BLaER1 (cell line): ENCODE results near the gene ZNF41.

Experiments
- H3K27ac ChIP-seq: shearing (Covaris generic); formaldehyde crosslinking; 2 replicates; pipeline ENCODE4 v1.8.1; 2022
- H3K27me3 ChIP-seq: shearing (Covaris generic); formaldehyde crosslinking; 2 replicates; pipeline ENCODE4 v1.8.1; 2022
- H3K36me3 ChIP-seq: shearing (Covaris generic); formaldehyde crosslinking; 2 replicates; pipeline ENCODE4 v1.8.1; 2022
- H3K4me1 ChIP-seq: shearing (Covaris generic); formaldehyde crosslinking; 2 replicates; pipeline ENCODE4 v1.8.1; 2022
- H3K4me2 ChIP-seq: shearing (Covaris generic); formaldehyde crosslinking; 2 replicates; pipeline ENCODE4 v1.8.1; 2022
- H3K4me3 ChIP-seq: shearing (Covaris generic); formaldehyde crosslinking; 2 replicates; pipeline ENCODE4 v1.8.1; 2022
- H3K9ac ChIP-seq: shearing (Covaris generic); formaldehyde crosslinking; 2 replicates; pipeline ENCODE4 v1.8.1; 2022
- H3K9me3 ChIP-seq: shearing (Covaris generic); formaldehyde crosslinking; 2 replicates; pipeline ENCODE4 v1.8.1; 2022
- H4K20me1 ChIP-seq: shearing (Covaris generic); formaldehyde crosslinking; 2 replicates; pipeline ENCODE4 v1.8.1; 2022
- Cebpa-rat ChIP-seq: shearing (Covaris generic); IDR thresholded peaks from 2 replicates; pipeline ENCODE4 v1.8.1; 2022

Gene ZNF41

DNA sequence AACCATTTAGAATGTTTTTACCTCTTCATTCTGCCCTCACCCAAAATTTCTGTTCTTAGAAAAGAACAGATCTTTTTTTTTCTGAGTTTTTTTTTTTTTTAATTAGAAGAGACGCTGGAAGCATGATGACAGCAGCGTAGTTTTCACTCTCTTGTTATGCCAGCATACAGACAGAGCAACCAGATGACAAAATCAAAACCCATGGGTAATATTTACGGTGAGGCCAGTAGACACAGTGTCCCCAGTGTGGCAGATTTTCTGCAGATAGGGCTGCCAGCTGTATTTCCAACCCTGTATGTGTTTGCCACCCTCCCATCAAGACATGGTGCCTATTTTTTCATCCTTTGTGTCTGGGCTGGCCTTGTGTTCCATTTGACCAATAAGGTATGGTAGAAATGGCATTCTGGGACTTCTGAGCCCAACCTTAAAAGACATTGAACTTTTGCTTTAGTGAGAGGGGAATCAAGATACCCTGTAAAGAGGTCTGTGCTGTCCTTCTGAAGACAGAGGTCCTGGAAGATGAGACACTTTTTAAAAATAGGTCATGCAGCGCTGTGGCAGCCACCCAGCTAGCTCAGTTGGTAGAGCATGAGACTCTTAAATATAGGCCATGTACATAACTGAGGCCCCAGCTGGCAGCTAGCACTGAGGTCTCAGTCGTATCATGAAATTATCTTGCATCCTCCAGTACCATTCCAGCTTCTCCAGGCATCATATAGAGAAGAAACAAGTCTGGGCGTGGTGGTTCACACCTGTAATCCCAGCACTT is 6.7 kb upstream of the ZNF41 start:
- peaks cover 40% of the 10 kb centered on the region for H3K27me3 ChIP-seq
- TF ChIP-seq Cebpa-rat = no peak
- no peak overlapping the region for H3K27ac ChIP-seq
- no peaks in the 10 kb centered on the region for H4K20me1 ChIP-seq
- no peak overlapping the region for H3K9ac ChIP-seq
- H3K4me1 ChIP-seq = peaks cover 19% of the 10 kb centered on the region
- peaks cover 28% of the 10 kb centered on the region for H3K9me3 ChIP-seq
- H3K4me2 ChIP-seq = no peak overlapping the region
- no peaks in the 10 kb centered on the region for H3K36me3 ChIP-seq
- H3K4me3 ChIP-seq = no peak overlapping the region

DNA sequence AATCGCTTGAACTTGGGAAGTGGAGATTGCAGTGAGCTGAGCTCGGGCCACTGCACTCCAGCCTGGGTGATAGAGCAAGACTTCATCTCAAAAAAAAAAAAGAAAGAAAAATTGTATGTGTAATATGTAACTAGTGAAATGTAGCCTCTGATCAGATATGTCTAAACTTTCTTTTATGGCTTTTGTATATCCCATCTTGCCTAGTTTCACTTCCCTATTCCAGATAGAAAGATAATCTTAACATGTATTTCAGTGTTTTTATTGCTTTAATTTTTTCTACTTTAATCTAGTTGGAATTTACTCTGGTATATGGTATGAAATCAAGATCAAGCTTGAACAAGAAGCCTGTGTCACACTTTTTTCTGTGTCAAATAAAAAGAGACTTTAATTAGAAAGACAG is 1.9 kb upstream of the ZNF41 start:
- Histone ChIP-seq H3K27ac (no peak overlapping the region), H4K20me1 (no peaks in the 10 kb centered on the region), H3K36me3 (no peaks in the 10 kb centered on the region), H3K4me1 (peaks cover 20% of the 10 kb centered on the region), H3K27me3 (peaks cover 28% of the 10 kb centered on the region), H3K9ac (no peak overlapping the region), H3K9me3 (no peaks in the 10 kb centered on the region), H3K4me3 (0 out of 2 replicates have a peak overlapping the region, but pooled peaks have one; percentile 71), H3K4me2 (peak overlapping the region; percentile 84)
- no peak for TF ChIP-seq Cebpa-rat

DNA sequence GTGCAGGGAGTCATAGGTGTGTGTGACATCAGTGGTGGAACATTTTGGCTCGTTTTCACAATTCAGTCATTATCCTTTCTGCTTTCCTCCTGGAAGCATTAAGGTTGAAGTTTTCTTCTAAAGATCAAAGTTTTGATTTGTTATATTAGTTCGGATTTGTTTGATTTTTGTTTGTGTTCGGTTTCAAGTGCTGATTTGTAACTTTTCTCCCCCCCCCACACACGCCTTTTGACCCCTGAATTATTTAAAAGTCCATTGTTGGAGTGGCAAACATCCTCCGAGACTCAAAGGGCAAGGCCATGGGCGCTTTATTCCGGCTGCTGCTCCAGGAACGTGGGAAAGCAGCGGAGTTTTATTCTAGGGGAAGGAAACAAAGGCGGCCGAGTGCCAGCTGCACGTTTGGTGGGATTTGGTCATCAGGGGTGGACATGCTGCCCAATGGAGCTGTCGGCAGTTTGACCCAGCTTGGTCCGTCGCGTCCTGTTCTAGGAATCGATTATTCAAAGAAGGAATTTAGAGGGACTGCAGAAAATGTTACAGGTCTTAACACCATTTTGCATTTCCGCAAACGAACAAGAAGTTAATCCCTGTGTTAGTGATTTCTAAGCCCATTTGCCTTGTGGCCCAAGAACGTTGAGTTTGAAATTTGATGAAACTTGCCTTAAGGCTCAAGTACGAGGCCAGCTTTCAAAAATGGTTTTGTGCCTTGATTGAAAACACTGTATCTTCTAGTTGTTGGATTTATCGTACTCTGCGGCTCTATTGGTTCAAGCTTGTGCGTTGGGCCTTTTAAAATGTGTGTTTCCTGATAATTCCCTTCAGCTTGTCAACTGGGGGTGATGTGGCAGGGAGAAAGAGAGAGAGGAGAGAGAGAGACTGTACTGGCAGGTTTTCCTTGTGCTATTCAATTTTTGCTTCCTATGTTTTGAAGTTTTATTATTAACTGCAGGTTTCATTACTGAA is 565 bp upstream of the ZNF41 start:
- H3K9me3 ChIP-seq = no peaks in the 10 kb centered on the region
- H3K4me2 ChIP-seq = peak overlapping the region; percentile 84
- H3K27ac ChIP-seq = peak overlapping the region; percentile 90
- peaks cover 20% of the 10 kb centered on the region for H3K27me3 ChIP-seq
- no peak for TF ChIP-seq Cebpa-rat
- peak overlapping the region; percentile 71 for H3K4me3 ChIP-seq
- H4K20me1 ChIP-seq = no peaks in the 10 kb centered on the region
- H3K9ac ChIP-seq = peak overlapping the region; percentile 85
- no peaks in the 10 kb centered on the region for H3K36me3 ChIP-seq
- H3K4me1 ChIP-seq = peaks cover 20% of the 10 kb centered on the region

DNA sequence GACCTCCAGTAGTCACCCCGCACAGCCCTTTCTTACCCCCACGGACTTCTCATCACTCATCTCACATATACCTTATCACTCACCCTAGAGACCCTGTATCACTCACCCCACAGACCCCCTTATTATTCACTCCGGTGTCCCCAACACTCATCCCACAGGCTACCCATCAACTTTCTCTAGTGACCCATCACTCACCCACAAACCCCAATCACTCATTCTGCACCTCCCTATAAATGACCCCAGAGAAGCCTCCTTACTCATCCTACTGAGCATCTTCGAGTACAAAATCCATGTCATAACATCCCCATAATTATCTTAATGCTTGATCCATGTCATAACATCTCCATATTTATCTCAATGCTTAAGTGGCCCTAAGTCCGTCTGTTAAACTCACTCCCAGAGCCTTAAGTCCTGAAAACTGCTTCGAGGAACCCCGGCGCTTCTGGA is 934 bp downstream of the ZNF41 start:
- Histone ChIP-seq H3K4me1 (peaks cover 20% of the 10 kb centered on the region), H3K27ac (peak overlapping the region; percentile 90), H3K4me3 (peak overlapping the region; percentile 71), H3K36me3 (no peaks in the 10 kb centered on the region), H3K9me3 (no peaks in the 10 kb centered on the region), H4K20me1 (no peaks in the 10 kb centered on the region), H3K9ac (peak overlapping the region; percentile 85), H3K27me3 (peaks cover 17% of the 10 kb centered on the region), H3K4me2 (peak overlapping the region; percentile 77)
- TF ChIP-seq Cebpa-rat = no peak

DNA sequence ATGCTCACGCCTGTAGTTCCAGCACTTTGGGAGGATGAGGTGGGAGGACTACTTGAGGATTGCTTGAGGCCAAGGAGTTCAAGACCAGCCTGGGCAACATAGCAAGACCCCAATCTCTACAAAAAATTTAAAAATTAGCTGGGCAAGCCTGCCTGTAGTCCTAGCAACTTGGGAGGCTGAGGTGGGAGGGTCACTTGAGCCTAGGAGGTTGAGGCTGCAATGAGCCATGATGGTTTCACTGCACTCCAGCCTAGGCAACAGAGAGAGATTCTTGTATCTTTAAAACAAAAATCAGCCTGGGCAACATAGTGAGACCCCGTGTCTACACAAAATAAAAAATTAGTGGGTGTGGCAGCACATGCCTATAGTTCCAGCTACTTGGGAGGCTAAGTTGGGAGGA is 1.9 kb downstream of the ZNF41 start:
- H3K27ac ChIP-seq = no peak overlapping the region
- no peak overlapping the region for H3K9ac ChIP-seq
- peaks cover 17% of the 10 kb centered on the region for H3K27me3 ChIP-seq
- no peak overlapping the region for H3K4me3 ChIP-seq
- no peaks in the 10 kb centered on the region for H4K20me1 ChIP-seq
- peaks cover 20% of the 10 kb centered on the region for H3K4me1 ChIP-seq
- H3K9me3 ChIP-seq = no peaks in the 10 kb centered on the region
- peak overlapping the region; percentile 77 for H3K4me2 ChIP-seq
- no peak for TF ChIP-seq Cebpa-rat
- no peaks in the 10 kb centered on the region for H3K36me3 ChIP-seq

DNA sequence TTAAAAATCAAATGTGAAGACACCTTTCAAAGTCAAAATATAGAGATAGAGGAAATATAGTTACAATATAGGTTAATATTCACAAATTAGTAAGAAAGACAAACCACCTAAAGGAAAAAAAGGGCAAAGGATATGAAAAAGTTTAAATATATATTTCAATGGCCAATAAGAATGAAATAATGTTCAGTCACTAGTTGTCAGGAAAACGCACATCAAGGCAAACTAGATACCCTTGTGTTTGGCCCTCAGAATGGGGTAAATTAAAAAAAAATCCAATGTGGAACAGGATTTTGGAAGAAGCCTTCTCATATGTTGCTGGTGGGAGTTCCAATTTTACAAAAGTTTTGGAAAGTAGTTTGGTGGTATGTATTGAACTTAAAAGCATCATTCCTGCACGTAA is 2.4 kb downstream of the ZNF41 start:
- no peak for TF ChIP-seq Cebpa-rat
- Histone ChIP-seq H3K4me2 (no peak overlapping the region), H3K9me3 (no peaks in the 10 kb centered on the region)

DNA sequence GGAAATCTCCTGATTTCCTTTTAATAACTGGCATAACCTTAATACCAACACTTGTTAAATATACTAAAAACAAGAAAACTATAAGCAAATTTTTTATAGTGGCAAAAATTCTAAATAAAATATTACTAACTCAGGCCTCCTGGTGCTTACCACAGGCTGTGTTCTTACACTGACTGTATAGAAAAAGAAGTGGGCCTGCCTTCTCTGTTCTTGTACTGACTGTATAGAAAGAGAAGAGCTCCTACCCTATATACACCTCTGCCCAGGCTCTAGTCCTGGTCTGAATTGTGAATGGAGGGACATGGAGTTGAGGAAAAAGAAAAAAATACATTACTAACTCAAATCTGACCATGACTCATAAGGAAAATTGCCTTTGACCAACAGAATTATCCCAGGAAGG is 7.5 kb downstream of the ZNF41 start:
- no peaks in the 10 kb centered on the region for H3K36me3 ChIP-seq
- no peaks in the 10 kb centered on the region for H3K4me1 ChIP-seq
- H3K9me3 ChIP-seq = no peaks in the 10 kb centered on the region
- H3K4me2 ChIP-seq = no peak overlapping the region
- H3K27me3 ChIP-seq = no peaks in the 10 kb centered on the region; the same call in 1 of the 2 replicates
- TF ChIP-seq Cebpa-rat = no peak
- H3K4me3 ChIP-seq = no peak overlapping the region
- H3K9ac ChIP-seq = no peak overlapping the region
- no peak overlapping the region for H3K27ac ChIP-seq
- H4K20me1 ChIP-seq = no peaks in the 10 kb centered on the region

More for the DNA sequence above, 2.4 kb downstream of the ZNF41 start:
- Histone ChIP-seq H3K27ac (no peak overlapping the region), H3K36me3 (no peaks in the 10 kb centered on the region), H3K4me3 (no peak overlapping the region), H3K9ac (no peak overlapping the region), H3K27me3 (peaks cover 16% of the 10 kb centered on the region), H4K20me1 (no peaks in the 10 kb centered on the region), H3K4me1 (peaks cover 17% of the 10 kb centered on the region)

DNA sequence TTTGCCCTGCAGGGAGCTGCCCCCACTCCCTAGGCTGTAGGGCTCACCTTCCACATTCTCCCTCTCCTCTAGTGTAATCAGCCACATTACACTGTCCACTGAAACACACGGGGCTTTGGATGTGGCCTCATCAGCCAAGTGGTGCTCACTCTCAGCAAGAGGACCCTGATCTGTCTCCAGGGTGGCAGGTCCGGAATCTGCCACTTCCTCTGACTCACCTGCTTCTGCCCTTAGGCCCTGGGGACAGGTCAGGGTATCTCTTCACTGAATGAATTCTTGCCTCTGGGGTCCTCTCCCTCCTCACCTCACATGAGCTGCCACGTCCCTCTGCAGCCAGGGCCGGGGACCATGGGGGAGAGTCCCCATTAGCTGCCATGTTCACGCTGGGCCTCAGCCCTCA is 15.9 kb downstream of the ZNF41 start:
- peaks cover 35% of the 10 kb centered on the region for H3K9me3 ChIP-seq

DNA sequence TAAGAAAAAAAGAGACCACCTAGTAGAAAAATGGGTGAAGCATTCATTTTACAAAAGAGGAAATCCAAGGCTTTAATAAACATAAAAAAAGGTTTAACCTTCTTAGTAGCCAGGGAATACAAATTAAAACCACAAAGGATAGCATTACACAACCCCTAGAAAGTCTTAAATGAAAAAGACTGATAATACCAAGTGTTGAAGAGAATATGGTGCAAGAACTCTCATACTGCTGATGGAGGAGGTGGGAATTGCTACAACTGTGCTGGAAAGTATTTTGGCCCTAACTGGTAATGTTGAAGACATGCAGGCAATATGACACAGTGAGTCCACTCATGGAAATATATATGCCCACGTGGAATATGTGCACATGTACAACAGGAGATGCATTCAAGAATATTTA is 22.5 kb downstream of the ZNF41 start:
- peaks cover 50% of the 10 kb centered on the region for H3K9me3 ChIP-seq
- peaks cover 47% of the 10 kb centered on the region for H3K36me3 ChIP-seq

More for the DNA sequence above, 15.9 kb downstream of the ZNF41 start:
- H3K9ac ChIP-seq = no peak overlapping the region
- no peaks in the 10 kb centered on the region for H4K20me1 ChIP-seq
- H3K36me3 ChIP-seq = peaks cover 57% of the 10 kb centered on the region
- no peak for TF ChIP-seq Cebpa-rat
- no peaks in the 10 kb centered on the region for H3K4me1 ChIP-seq
- no peak overlapping the region for H3K27ac ChIP-seq
- H3K4me2 ChIP-seq = no peak overlapping the region
- peaks cover 44% of the 10 kb centered on the region for H3K27me3 ChIP-seq
- no peak overlapping the region for H3K4me3 ChIP-seq

DNA sequence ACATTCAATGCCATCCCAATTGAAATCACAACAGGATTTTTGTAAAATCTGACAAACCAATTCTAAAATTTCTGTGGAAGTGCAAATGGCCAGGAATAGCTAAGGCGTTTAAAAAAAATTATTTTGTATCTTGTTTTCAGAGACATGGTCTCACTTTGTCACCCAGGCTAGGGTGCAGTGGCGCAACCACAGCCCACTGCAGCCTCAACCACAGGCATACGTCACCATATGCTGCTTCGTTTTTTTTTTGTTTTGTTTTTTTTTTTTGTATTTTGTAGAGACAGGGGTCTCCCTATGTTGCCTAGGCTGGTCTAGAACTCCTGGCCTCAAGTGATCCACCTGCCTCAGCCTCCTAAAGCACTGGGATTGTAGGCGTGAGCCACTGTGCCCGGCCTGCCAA is 24.5 kb downstream of the ZNF41 start:
- peaks cover 45% of the 10 kb centered on the region for H3K9me3 ChIP-seq
- no peak for TF ChIP-seq Cebpa-rat
- no peak overlapping the region for H3K4me2 ChIP-seq
- H3K4me1 ChIP-seq = no peaks in the 10 kb centered on the region
- H3K27ac ChIP-seq = no peak overlapping the region
- no peak overlapping the region for H3K4me3 ChIP-seq
- H3K27me3 ChIP-seq = peaks cover 43% of the 10 kb centered on the region
- no peaks in the 10 kb centered on the region for H4K20me1 ChIP-seq
- no peak overlapping the region for H3K9ac ChIP-seq
- peaks cover 49% of the 10 kb centered on the region for H3K36me3 ChIP-seq

More for the DNA sequence above, 22.5 kb downstream of the ZNF41 start:
- Histone ChIP-seq H3K27me3 (peaks cover 49% of the 10 kb centered on the region), H3K4me2 (no peak overlapping the region), H3K27ac (no peak overlapping the region), H4K20me1 (no peaks in the 10 kb centered on the region), H3K4me1 (no peaks in the 10 kb centered on the region), H3K9ac (no peak overlapping the region), H3K4me3 (no peak overlapping the region)
- TF ChIP-seq Cebpa-rat = no peak
